DMS53 (cell line): ENCODE data around the gene FARS2.

ENCODE experiments used
- DNase-seq: peaks from one replicate; lab custom pipeline; 2025; lab: John Stamatoyannopoulos, UW

The FARS2 gene

GRCh38 chr6:5582762-5583161 is 321.4 kb downstream of the FARS2 start:
- DNase-seq, result peak; percentile 9

GRCh38 chr6:5583528-5583927 is 322.2 kb downstream of the FARS2 start:
- DNase-seq, result no peak

- no peak for DNase-seq
These were observed 322.8 kb downstream of the FARS2 start for GRCh38 chr6:5584078-5584482.

- no peak for DNase-seq
These were observed 326.3 kb downstream of the FARS2 start for GRCh38 chr6:5587648-5588047.

- DNase-seq, result no peak
These were observed 328.3 kb downstream of the FARS2 start for GRCh38 chr6:5589422-5590141.

- peak; percentile 29 for DNase-seq
These were observed 328.9 kb downstream of the FARS2 start for GRCh38 chr6:5590187-5590586.

- DNase-seq, result no peak
These were observed 331.7 kb downstream of the FARS2 start for GRCh38 chr6:5592886-5593519.

GRCh38 chr6:5595184-5595583 is 333.9 kb downstream of the FARS2 start:
- DNase-seq, result no peak

GRCh38 chr6:5597413-5597812 is 336.1 kb downstream of the FARS2 start:
- no peak for DNase-seq

GRCh38 chr6:5598123-5598522 is 336.8 kb downstream of the FARS2 start:
- DNase-seq, result no peak

- no peak for DNase-seq
These were observed 337.8 kb downstream of the FARS2 start for GRCh38 chr6:5599127-5599526.

GRCh38 chr6:5605937-5606336 is 344.6 kb downstream of the FARS2 start:
- no peak for DNase-seq

GRCh38 chr6:5606546-5606945 is 345.2 kb downstream of the FARS2 start:
- no peak for DNase-seq

GRCh38 chr6:5610640-5611039 is 349.3 kb downstream of the FARS2 start:
- peak; percentile 35 for DNase-seq

GRCh38 chr6:5617179-5617578 is 355.9 kb downstream of the FARS2 start:
- no peak for DNase-seq

- no peak for DNase-seq
These were observed 357.9 kb downstream of the FARS2 start for GRCh38 chr6:5619249-5619648.

- DNase-seq, result no peak
These were observed 361.1 kb downstream of the FARS2 start for GRCh38 chr6:5622276-5623005.

- DNase-seq, result no peak
These were observed 362.5 kb downstream of the FARS2 start for GRCh38 chr6:5623769-5624168.

GRCh38 chr6:5624256-5624655 is 362.9 kb downstream of the FARS2 start:
- no peak for DNase-seq

- DNase-seq, result no peak
These were observed 365.6 kb downstream of the FARS2 start for GRCh38 chr6:5626727-5627426.

GRCh38 chr6:5630636-5631035 is 369.3 kb downstream of the FARS2 start:
- no peak for DNase-seq

- no peak for DNase-seq
These were observed 371.1 kb downstream of the FARS2 start for GRCh38 chr6:5632348-5632935.
